Jurkat, Clone E6-1 (cell line): ENCODE results near the gene TRIM31.
"Not testable (repeated sequence)": the region's sequence is repeated elsewhere in the genome, so short reads cannot be mapped to it uniquely, and the experiment has no call there.

Experiments used
- DNase-seq: peaks from one replicate; pipeline ENCODE4 v3.0.0-alpha.2; 2011; ENCODE audit warnings: low read depth, low spot score
- H3K4me3 ChIP-seq: 2 replicates; pipeline ENCODE4 v1.5.1; 2011; ENCODE audit warnings: mild to moderate bottlenecking, low read length, control low read depth, moderate library complexity

Gene TRIM31

DNA sequence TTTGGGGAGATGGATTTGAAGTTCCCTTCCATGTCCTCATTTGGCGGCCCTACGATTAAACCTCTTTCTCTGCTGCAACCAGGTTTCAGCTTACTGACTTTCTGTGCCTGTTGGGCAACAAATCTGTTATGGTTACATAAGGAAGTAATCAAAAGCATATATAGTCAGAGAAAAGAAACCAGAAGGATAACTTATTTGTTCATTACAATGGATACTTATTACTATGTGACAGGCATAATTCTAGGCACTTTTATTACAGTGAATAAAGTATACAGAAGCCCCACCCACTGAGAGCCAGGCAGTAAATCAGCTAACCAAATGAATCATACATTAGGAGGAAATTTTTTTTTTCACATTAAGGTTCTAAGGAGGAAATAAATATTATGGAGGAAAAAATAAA, 9.6 kb upstream of the TRIM31 start:
- no peak for DNase-seq
- H3K4me3 ChIP-seq = no peak overlapping the region

DNA sequence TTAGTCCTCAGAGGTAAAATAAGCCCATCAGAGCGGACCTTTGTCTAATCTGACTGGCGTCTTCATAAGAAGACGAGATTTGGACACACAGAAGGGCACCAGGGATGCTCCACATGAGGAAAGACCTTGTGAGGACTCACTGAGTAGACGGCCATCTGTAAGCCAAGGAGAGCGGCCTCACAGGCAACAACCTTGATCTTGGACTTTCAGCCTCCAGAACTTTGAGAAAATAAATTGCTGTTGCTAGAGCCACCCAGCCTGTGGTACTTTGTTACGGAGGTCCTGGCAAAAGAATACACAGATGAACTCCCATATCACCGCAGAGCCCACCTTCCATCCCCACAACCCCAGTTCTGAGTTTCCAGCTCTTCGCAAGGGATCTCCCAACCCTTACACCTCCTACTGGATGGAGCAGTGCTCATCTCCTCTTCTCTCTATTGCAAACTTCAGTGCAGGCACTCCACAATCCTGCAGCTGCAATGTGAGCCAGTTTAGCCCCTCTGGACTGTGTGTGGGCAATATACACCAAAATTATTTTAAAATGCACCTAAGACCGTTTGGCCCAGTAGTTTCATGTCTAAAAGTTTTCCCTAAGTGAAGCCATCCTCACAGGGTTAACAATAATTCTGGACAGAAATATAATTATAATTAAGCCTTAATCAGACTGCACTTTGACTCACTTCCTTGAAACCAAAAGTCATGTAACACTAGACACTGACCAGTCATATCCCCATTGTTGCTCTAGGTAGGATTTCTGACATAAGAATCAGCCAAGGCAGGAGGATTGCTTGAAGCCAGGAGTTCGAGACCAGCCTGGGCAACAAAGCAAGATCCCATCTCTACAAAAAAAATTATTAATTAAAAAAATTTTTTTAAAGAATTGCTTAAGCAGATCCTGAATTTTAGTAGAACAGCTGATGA, 8.8 kb upstream of the TRIM31 start:
- H3K4me3 ChIP-seq = no peak overlapping the region
- DNase-seq = no peak

DNA sequence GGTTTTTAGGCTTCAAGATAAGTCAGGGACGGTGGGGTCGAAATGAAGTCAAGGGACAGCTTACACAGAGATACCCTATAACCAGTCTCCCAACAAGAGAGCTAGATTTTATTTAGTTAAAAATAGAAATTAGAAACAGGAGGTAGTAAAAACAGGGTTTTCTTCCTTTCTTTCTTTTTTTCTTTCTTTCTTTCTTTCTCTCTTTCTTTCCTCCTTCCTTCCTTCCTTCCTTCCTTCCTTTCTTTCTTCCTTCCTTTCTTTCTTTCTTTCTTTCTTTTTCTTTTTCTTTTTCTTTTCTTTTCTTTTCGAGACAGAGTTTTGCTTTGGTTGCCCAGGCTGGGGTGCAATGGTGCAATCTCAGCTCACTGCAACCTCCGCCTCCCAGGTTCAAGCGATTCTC, 5.8 kb upstream of the TRIM31 start:
- not testable (repeated sequence) for DNase-seq, H3K4me3 ChIP-seq

- H3K4me3 ChIP-seq = no peak overlapping the region
Measured at GRCh38 chr6:30116724-30117123, 3.8 kb upstream of the TRIM31 start.

DNA sequence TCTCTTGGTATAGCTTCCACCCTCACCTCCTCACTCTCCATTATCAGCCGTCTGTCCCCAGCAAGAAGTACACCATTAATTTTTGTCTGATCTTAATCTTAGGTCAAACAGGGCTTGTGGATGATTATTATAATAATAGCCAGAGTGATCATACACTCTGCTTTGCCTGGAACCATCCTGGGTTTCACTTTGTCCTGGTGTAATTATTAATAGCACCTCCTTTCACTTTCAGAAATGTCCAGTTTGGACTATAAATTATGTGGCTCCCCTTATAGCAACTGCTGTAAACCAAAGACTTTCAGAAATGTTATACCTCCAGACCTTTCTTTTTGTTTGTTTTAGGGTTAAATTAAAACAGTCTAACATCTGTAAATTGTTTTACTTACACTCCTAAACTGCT, 951 bp upstream of the TRIM31 start:
- no peak overlapping the region for H3K4me3 ChIP-seq
- DNase-seq = no peak

More at GRCh38 chr6:30116724-30117123, 3.8 kb upstream of the TRIM31 start:
- no peak for DNase-seq

DNA sequence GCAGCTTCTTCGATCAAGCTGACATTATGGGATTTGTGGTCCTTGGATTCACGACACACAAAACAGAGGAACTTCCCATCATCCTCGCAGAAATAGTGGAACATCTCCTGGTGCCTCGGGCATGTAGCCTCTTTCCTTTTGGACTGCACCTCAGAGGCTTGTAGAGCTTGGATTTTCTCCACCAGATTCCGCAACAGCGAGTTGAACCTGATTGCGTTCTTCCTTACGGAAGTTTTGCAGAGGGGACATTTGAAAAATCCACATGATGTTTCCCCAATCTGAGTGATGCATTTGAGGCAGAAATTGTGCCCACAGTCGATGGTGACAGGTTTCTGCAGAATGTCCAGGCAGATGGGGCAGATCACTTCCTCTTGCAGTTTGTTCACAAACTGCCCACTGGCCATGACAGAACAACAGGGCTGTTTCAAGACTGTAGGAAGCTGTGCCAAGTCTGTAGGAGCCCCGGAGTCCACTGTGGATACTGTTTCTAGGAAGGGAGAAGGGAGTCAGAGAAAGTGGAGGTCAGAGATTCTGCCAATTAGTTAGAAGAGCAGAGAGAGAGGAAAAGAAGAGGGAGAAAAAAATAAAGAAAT, 392 bp downstream of the TRIM31 start:
- no peak overlapping the region for H3K4me3 ChIP-seq
- DNase-seq = no peak

DNA sequence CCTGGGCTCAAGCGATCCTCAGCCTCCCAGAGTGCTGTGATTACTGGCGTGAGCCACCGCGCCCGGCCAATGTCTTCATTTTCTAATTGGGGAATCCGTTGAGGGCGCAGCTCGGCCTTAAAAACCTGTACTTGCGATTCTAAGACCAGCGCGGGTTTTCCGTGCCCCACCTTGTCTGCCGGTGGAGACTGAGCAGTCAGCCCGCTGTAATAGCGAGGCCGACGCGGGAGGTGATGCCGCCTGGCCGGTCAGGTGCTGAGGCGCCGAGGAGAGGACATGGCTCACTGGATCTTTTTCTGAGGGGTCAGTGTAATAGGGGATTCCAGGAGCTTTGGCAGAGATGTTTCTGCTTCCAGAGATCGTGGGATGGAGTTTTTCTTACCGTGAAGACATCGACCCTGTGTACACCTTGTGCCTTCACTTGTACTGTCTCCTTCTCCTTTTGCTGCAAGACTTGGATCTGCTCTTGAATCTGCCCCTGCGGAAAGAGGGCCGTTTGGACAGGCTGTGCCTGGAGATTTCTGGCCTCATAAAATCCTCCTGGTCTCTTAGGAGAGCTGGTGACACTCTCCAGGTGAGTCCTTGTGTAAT, 1.5 kb downstream of the TRIM31 start:
- no peak for DNase-seq
- no peak overlapping the region for H3K4me3 ChIP-seq

GRCh38 chr6:30104661-30105060, 8.2 kb downstream of the TRIM31 start:
- H3K4me3 ChIP-seq = no peak overlapping the region
- no peak for DNase-seq

GRCh38 chr6:30103872-30104179, 9.1 kb downstream of the TRIM31 start:
- H3K4me3 ChIP-seq = no peak overlapping the region
- DNase-seq = no peak

GRCh38 chr6:30102970-30103871, 9.7 kb downstream of the TRIM31 start:
- H3K4me3 ChIP-seq = peak overlapping the region; percentile 54
- peak; percentile 82 for DNase-seq

GRCh38 chr6:30102414-30102969, 10.4 kb downstream of the TRIM31 start:
- no peak overlapping the region for H3K4me3 ChIP-seq
- no peak for DNase-seq

- no peak for DNase-seq
- H3K4me3 ChIP-seq = no peak overlapping the region
Measured at GRCh38 chr6:30101444-30102413, 11.2 kb downstream of the TRIM31 start.

DNA sequence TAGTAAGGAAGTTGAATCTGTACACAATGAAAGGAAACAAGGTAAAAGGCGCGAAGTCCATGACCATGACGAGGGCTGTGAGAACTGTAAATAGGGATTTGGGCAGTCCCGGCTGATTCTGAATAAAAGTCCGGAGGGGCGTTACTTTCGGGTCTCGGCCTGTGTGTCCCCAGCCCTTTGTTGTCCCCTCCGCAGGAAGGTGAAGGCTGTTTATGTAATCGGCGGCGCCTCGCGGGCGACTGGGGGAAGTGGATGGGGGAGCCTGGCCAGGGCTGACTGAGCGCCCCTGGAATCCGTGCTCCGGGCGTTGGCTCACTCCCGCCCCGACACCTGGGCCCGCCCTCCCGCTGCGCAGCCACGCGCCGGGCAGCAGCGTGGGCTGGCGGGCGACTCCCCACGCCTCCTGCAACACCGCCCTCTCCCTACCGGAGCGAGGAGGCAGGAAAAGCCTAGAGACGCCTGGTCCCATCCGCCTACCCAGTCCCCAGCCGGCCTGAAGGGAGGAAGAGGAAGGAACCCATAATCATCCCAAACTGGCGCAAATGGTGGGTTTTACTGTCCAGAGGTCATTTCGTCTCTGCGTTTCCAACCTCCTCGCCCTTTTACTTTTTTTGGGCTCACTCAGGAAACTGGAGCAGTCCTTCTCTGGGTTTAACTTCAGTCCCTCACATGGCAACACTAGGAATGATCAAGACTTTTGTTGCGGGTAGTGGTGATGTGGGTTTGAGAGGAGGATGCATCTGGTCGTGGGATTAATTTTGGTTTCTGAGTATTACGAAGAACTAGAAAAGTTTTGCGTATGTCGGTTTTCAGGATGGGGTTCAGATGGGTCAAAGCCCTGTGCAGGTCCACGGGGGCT, 12.1 kb downstream of the TRIM31 start:
- H3K4me3 ChIP-seq = no peak overlapping the region
- peak; percentile 53 for DNase-seq

DNA sequence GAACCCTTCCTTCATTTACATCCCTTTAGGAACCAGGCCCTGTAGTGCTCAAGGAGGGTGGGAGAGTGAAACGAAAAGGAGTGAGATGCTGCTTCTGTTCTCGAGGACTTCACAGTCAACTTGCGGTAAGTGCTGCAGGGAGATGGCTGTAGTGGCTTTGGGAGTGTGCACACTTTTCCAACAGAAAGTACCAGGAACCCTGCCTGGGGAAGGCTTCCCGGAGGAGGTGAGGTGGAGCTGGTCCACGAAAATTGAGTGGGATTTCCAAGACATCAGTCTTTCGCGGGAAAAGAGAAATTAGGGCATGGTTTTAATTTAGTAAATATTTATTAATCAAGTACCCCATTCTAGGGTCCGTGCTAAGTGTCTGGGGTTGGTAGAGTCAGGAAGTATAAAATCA, 12.7 kb downstream of the TRIM31 start:
- no peak for DNase-seq

DNA sequence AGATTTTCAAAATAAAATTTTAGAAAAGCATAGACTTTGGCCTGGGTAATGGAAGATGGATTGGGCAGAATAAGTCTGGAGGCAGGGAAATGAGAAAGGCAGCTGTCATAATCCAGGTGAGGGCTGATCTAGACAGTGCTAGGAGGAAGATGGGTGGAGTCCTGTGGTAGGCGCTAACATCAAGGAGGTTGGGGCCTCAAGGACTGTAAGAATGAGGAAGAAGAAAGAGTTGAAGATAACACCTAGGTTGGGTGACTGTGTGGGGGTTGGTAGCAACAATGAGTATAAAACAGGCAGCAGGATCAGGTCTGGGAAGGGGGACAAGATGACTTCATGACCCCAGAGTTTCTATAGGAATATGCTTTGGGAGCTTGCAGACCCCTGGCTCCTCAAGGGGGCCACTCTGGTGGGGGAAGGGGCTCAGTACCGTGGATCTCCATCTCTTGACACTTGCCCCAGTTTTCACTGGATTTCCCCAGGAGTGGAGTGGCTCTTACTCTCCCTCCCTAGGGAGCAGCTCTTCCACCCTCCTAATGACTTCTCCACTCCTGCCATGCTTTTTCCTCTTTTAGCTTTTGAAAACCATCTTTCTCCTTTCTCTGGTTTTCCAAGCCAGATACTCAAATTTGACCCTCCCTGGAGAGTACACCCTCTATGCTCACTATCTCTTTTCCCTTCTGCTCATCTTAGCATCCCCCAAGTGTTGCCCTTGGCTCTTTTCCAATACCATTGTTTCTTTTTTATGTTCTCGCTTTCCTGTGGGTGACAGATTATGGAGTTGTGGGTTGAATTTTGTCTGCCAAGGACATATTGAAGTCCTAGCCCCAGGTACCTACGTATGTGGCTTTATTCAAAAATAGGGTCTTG, 14.8 kb downstream of the TRIM31 start:
- no peak overlapping the region for H3K4me3 ChIP-seq
- DNase-seq = peak; percentile 53

More for the DNA sequence above, 12.7 kb downstream of the TRIM31 start:
- no peak overlapping the region for H3K4me3 ChIP-seq

- no peak overlapping the region for H3K4me3 ChIP-seq
- DNase-seq = no peak
Measured at GRCh38 chr6:30096829-30097228, 16.1 kb downstream of the TRIM31 start.
